Caco-2 (cell line): Measurements from ENCODE around the gene MYL4. TPM values are rescaled to one million over a fixed set of nuclear protein-coding genes. Genes with fewer than 3 reads are reported as not detected.
A peak's percentile ranks its signal among the peaks of the same experiment; 100 is the strongest.

ENCODE experiments used
- BruUV-seq: library from RNA; stranded (reverse); fragments of 400-500 nt; replicated peaks from 2 replicates; lab custom pipeline; 2021; lab: Mats Ljungman, UMichigan
- CTCF ChIA-PET: fragments of 300-600 bp; sonication (Branson Sonifier 250); formaldehyde crosslinking; loops from one replicate; lab custom pipeline; 2022; ENCODE audit warnings: antibody characterized with exemption; lab: Charles Lee
- POLR2A ChIA-PET: fragments of 300-600 bp; sonication (Branson Sonifier 250); formaldehyde crosslinking; loops from one replicate; lab custom pipeline; 2022; ENCODE audit warnings: antibody characterized with exemption; lab: Charles Lee
- DNase-seq, 2 experiments: peaks; one replicate each; pipeline versions ENCODE4 v3.0.0 to v3.0.0-alpha.2; 2020 to 2022
- H3K27me3 ChIP-seq: replicated peaks from 2 replicates; pipeline ENCODE4 v1.6.0; 2011; ENCODE audit warnings: low read length; ENCODE audit not compliant: control insufficient read depth, insufficient read depth
- H3K36me3 ChIP-seq: 2 replicates; pipeline ENCODE4 v1.5.1; 2011; ENCODE audit warnings: low read length; ENCODE audit not compliant: control insufficient read depth, insufficient read depth
- H3K4me1 ChIP-seq: fragments of 250-450 bp; sonication (Bioruptor Pico); 2 replicates; pipeline ENCODE4 v1.5.1; 2020; ENCODE audit warnings: mild to moderate bottlenecking
- H3K4me3 ChIP-seq: 2 replicates; pipeline ENCODE4 v1.5.1; 2011; ENCODE audit warnings: low read depth, mild to moderate bottlenecking, control low read depth, low read length
- H3K9me3 ChIP-seq: fragments of 250-450 bp; sonication (Bioruptor Pico); 2 replicates; pipeline ENCODE4 v1.5.1; 2020; ENCODE audit warnings: mild to moderate bottlenecking, moderate library complexity
- H3K27ac Mint-ChIP-seq: one replicate; pipeline ENCODE4 v1.8.0; 2022; ENCODE audit warnings: mixed read lengths; ENCODE audit not compliant: unreplicated experiment
- H3K27me3 Mint-ChIP-seq: one replicate; pipeline ENCODE4 v1.8.0; 2022; ENCODE audit warnings: mixed read lengths; ENCODE audit not compliant: insufficient read depth, unreplicated experiment
- H3K36me3 Mint-ChIP-seq: one replicate; pipeline ENCODE4 v1.8.0; 2022; ENCODE audit warnings: mild to moderate bottlenecking, mixed read lengths; ENCODE audit not compliant: insufficient read depth, unreplicated experiment
- H3K4me1 Mint-ChIP-seq: one replicate; pipeline ENCODE4 v1.8.0; 2022; ENCODE audit warnings: low read depth, mixed read lengths; ENCODE audit not compliant: unreplicated experiment
- H3K4me3 Mint-ChIP-seq: one replicate; pipeline ENCODE4 v1.8.0; 2022; ENCODE audit warnings: mild to moderate bottlenecking, moderate library complexity, mixed read lengths; ENCODE audit not compliant: unreplicated experiment
- H3K9me3 Mint-ChIP-seq: one replicate; pipeline ENCODE4 v1.8.0; 2022; ENCODE audit warnings: mixed read lengths; ENCODE audit not compliant: unreplicated experiment
- CTCF ChIP-seq, 2 experiments: fragments of 200-600 bp in 1 of 2; IDR thresholded peaks; 1 replicate in 1 of 2; 2 replicates in 1 of 2; pipeline versions ENCODE4 v1.5.1 to v1.8.0; 2011 to 2022; ENCODE audit warnings: antibody characterized with exemption in 1 of 2, control low read depth in 1 of 2, inconsistent platforms in 1 of 2, low read depth in 1 of 2, low read length in 1 of 2, mild to moderate bottlenecking in 1 of 2, moderate library complexity in 1 of 2; ENCODE audit not compliant: insufficient read depth in 1 of 2, severe bottlenecking in 1 of 2, unreplicated experiment in 1 of 2
- intact Hi-C: fragments of 100-400 bp; cut with micrococcal nuclease; formaldehyde crosslinking; loops from one replicate; pipeline ENCODE4 v1.10.0; 2022; ENCODE audit not compliant: unreplicated experiment
- total RNA-seq: library from RNA; stranded (reverse); gene quantifications from 2 replicates; pipeline ENCODE4 v1.2.3, GENCODE V29; 2022

MYL4 gene
- total RNA-seq, 1 experiment from 2014 or later: not detected

DNA sequence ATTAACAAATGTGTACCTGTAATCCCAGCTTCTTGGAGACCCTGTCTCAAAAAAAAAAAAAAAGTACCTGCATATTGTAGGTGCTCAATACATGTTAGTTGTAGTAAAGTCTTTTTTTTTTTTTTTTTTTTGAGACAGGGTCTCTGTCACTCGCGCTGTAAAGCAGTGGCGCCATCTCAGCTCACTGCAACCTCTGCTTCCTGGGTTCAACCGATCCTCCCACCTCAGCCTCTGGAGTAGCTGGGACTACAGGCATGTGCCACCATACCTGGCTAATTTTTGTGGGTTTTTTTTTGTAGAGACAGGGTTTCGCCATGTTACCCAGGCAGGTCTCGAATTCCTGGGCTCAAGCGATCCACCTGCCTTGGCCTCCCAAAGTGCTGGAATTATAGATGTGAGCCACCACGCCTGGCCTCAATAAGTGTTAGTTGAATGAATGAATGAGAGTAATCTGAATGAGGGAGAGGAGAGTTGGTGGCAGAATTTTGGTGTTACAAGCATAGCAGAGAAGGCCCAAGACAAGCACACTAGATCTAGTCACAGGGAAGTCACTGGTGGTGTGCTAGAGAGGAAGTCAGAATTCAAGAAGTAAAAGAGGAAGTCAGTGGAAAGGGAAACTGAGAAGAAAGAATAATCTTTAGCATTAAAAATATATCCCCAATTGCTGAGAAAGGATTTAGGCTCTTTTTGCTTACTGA is 9.4 kb upstream of the MYL4 start:
- H3K27me3 Mint-ChIP-seq: no peaks in the 10 kb centered on the region
- H3K27me3 ChIP-seq: no peaks in the 10 kb centered on the region
- ChIA-PET CTCF (no interaction called here), POLR2A (no interaction called here)
- no peaks in the 10 kb centered on the region for H3K36me3 ChIP-seq
- peaks cover 38% of the 10 kb centered on the region for H3K4me1 Mint-ChIP-seq
- H3K9me3 ChIP-seq: no peaks in the 10 kb centered on the region
- peaks cover 11% of the 10 kb centered on the region for H3K9me3 Mint-ChIP-seq
- no peak for TF ChIP-seq CTCF (IDR thresholded peaks at IDR 0.05; ENCODE audit: insufficient read depth in 1 of 2, low read depth in 1 of 2, low read length in 1 of 2, severe bottlenecking in 1 of 2, unreplicated experiment in 1 of 2)
- H3K36me3 Mint-ChIP-seq: peaks cover 5% of the 10 kb centered on the region
- no TSS peak for BruUV-seq
- intact Hi-C loops: no loop called here
- no peak overlapping the region for H3K4me3 ChIP-seq
- no peak for DNase-seq
- H3K4me1 ChIP-seq: peaks cover 13% of the 10 kb centered on the region; the same call in 1 of the 2 replicates
- no peak overlapping the region for H3K4me3 Mint-ChIP-seq
- H3K27ac Mint-ChIP-seq: no peak overlapping the region

- no peak for DNase-seq
- H3K36me3 Mint-ChIP-seq: peaks cover 5% of the 10 kb centered on the region
- intact Hi-C loops: no loop called here
- Histone ChIP-seq H3K4me3 (no peak overlapping the region), H3K4me1 (peaks cover 18% of the 10 kb centered on the region), H3K9me3 (no peaks in the 10 kb centered on the region), H3K36me3 (no peaks in the 10 kb centered on the region), H3K27me3 (no peaks in the 10 kb centered on the region)
- no peak overlapping the region for H3K4me3 Mint-ChIP-seq
- no peak for TF ChIP-seq CTCF (IDR thresholded peaks at IDR 0.05; ENCODE audit: insufficient read depth in 1 of 2, low read depth in 1 of 2, low read length in 1 of 2, severe bottlenecking in 1 of 2, unreplicated experiment in 1 of 2)
- H3K27ac Mint-ChIP-seq: no peak overlapping the region
- ChIA-PET CTCF (interaction anchor here (0.8 kb wide), 1 partner anchor 115 kb away, joined by 3 read pairs; no protein-coding TSS in a partner anchor), POLR2A (no interaction called here)
- no peaks in the 10 kb centered on the region for H3K27me3 Mint-ChIP-seq
- peaks cover 11% of the 10 kb centered on the region for H3K9me3 Mint-ChIP-seq
- H3K4me1 Mint-ChIP-seq: peaks cover 43% of the 10 kb centered on the region
- no TSS peak for BruUV-seq
These were observed 8.9 kb upstream of the MYL4 start for GRCh38 chr17:47200325-47200664.

DNA sequence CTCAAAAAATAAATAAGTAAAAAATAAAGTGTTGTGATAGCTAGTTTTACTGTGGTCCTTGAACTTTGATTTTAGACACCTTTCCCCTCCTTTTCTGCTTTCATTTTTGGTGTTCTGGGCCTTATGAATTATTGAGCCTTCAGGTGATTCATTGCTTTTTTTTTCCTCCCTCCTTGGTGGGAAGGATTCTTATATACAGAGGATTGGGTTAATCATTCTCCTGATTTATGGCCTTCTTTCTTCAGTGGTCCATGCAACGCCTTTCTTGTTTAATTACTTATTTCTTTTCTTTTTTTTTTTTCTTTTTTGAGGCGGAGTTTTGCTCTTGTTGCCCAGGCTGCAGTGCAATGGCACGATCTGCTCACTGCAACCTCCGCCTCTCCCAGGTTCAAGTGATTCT is 8.0 kb upstream of the MYL4 start:
- Histone ChIP-seq H3K27me3 (no peaks in the 10 kb centered on the region), H3K4me1 (peaks cover 25% of the 10 kb centered on the region), H3K36me3 (no peaks in the 10 kb centered on the region), H3K4me3 (no peak overlapping the region), H3K9me3 (no peaks in the 10 kb centered on the region)
- H3K9me3 Mint-ChIP-seq: peaks cover 11% of the 10 kb centered on the region
- no TSS peak for BruUV-seq
- TF ChIP-seq CTCF (IDR thresholded peaks at IDR 0.05; ENCODE audit: insufficient read depth in 1 of 2, low read depth in 1 of 2, low read length in 1 of 2, severe bottlenecking in 1 of 2, unreplicated experiment in 1 of 2): no peak
- H3K4me1 Mint-ChIP-seq: peaks cover 44% of the 10 kb centered on the region
- H3K27ac Mint-ChIP-seq: no peak overlapping the region
- H3K27me3 Mint-ChIP-seq: no peaks in the 10 kb centered on the region
- peaks cover 5% of the 10 kb centered on the region for H3K36me3 Mint-ChIP-seq
- peak in 1 of 2 experiments; percentile 19 for DNase-seq
- ChIA-PET CTCF (interaction anchor here (0.6 to 0.8 kb wide), 2 partner anchors 114 to 810 kb away, joined by 3 read pairs; no protein-coding TSS in a partner anchor), POLR2A (no interaction called here)
- intact Hi-C loops: no loop called here
- peak overlapping the region; percentile 24 for H3K4me3 Mint-ChIP-seq
